ENCODE data around the gene IRF8.

The IRF8 gene

DNA sequence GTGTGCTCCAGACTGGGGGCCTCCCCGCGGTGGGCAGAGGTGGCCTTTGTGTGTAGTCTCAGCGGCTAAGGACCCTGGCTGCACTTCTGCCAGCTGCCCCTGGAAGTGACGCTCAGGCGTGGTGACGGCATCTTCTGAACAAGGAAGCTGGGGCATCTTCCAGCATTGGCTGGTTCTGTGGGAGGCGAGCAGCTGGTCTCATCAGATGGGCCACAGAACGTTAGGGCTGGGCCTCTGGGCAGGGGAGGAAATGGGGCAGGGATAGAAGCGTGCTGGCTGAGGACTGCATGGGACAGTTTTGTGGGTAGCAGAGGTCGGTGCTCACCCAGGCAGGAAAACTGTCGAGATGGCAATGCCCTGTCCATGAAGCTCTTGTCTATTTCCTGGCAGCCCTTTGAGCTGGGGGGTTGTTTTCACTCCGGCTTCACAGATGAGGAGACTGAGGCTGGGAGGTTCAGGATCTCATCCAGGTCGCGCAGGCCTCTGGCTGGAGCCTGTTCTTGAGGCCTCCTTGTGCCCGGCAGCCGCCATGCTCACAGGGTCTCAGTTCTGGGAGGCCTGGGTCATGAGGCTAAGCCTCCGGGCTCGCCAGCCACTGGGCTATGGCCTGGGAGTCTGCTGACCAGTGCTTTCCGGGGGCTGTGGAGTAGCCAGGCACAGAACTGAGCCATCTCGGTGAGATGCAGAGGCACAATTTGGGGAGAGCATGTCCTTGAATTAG, 16.3 kb downstream of the IRF8 start:
- DNase-seq: no peak

DNA sequence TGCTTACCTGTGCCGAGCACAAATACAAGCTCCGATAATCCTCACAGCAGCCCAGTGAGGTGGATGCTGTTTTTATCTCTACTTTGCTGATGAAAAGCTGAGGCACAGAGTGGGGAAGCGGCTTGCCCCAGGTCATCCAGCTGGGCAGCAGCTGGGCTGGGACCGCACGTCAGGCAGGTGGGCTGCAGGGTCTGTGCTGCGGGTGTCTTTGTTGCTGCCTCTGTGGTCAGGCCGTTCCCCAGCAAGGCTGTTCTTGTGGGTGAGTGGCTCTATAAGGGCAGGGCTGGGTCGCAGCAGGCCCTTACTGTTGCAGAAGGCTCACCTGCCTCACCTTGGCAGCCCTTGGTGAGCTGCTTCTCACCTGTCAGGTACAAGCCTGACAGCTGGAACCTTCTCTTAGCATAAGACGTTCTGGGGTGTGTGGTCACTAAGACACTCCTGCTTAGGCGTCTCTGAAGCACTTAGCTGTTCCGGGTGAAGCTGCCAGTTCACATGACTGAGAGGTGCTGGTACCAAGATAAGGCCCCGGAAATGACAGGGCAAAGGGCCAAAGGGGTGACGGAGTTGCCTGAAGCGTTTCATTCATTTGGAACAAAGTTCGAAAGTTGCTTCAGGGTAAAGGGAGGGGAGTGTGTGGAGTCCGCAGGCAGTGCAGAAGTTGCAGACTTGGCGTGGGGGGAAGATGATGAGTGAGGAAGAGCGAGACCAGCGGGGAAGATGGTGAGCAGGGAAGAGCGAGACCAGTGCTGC, 17.4 kb downstream of the IRF8 start:
- no peak for DNase-seq

DNA sequence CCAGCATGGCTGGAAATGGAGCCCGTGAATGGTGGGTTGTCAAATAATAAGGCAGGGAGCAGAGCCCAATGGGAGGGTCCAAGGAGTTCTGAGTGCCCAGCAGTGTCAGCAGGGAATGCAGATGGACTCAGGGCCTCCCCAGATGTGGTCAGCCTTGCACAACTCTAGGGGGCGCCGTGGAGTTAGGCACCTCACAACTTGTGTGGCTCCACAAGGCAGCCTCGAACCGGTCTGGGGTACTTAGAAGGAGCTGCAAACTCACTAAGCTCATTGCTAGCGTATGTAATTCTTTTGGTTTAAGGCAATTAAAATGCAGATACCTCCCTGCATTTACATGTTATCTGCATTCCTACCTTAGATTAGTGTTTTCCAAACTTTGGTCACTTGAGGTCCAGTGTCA, 18.1 kb downstream of the IRF8 start:
- DNase-seq: no peak

GRCh38 chr16:85917959-85918358, 19.0 kb downstream of the IRF8 start:
- no peak for DNase-seq

- no peak for DNase-seq
Measured at GRCh38 chr16:85918436-85918835, 19.5 kb downstream of the IRF8 start.

- DNase-seq: no peak
Measured at GRCh38 chr16:85919271-85920267, 20.6 kb downstream of the IRF8 start.

DNA sequence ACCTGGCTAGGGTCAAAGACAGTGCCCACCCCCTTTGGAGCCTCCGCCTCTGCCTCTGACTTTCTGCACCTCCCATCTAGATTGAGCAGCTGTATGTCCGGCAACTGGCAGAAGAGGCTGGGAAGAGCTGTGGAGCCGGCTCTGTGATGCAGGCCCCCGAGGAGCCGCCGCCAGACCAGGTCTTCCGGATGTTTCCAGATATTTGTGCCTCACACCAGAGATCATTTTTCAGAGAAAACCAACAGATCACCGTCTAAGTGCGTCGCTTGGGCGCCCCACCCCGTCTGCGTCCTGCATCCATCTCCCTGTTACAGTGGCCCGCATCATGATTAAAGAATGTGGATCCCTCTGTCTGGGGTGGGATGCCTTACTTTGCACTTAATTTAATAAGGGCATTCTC, 22.1 kb downstream of the IRF8 start:
- DNase-seq: no peak

DNA sequence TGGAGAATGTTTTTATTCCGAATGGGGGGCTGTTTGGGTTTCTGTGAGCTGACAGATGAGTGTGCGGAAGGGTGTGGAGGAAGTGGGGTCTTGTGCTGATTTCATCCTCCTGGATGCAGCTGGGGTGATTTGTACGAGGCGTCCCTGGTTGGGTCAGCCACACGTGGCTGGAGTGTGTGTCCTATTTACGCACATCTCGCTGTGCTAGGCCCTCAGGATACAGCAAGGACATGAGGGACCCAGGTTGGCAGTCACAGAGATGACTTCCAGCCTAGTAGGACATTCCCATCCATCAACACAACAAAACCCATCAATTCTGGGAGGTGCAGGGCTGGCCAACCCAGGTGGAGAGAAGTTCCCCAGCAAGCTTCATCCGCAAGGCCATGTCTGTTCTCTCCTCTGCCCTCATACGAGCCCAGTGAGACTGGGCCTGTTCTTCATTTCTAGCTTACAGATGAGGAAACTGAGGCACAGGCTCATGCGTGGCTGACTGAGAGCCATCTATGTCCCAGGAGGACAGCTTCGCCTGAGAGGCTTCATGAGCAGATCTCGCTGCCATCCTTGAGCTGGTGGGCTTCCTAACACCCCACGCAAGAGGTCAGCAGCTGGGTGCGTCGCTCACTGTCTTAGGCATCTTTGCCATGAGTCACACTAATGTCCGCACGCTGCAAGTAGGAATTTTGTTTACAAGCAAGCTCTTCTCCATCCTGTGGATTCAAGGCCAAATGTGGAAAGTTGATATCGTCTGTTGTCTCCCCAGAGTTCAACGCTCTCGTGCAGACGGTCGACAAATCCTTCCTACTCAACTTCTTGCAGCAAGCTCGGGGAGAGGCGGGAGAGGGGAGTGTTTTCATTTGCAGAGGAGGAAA, 24.4 kb downstream of the IRF8 start:
- DNase-seq: no peak

- DNase-seq: no peak
Measured at GRCh38 chr16:85924675-85925074, 25.7 kb downstream of the IRF8 start.

- DNase-seq: no peak
Measured at GRCh38 chr16:85926370-85926769, 27.4 kb downstream of the IRF8 start.

GRCh38 chr16:85927371-85927770, 28.4 kb downstream of the IRF8 start:
- no peak for DNase-seq

- DNase-seq: no peak
Measured at GRCh38 chr16:85927959-85928358, 29.0 kb downstream of the IRF8 start.

- DNase-seq: no peak
Measured at GRCh38 chr16:85928401-85928820, 29.4 kb downstream of the IRF8 start.

DNA sequence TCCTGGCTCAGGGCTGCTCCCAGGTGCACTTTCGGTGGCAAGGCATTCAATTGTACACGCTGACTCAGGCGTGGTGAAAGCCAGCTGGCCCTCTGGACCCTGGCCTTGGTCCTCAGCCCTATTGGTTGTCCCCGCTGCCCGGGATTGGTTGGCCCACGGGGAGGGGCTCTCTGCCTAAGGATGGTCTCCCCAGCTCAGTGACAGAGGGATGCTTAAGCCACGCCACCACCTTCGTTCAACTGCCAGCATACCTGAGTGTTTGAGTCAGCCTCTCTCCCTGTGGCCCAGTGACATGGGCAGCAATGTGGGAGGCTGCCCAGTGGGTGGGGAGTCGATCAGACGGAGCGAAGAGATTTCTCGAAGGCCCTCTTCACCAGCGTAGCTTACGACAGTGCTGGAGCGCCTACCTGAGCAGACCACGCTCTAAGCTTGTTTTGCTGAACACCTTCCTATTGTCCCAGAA, 30.3 kb downstream of the IRF8 start:
- DNase-seq: no peak

DNA sequence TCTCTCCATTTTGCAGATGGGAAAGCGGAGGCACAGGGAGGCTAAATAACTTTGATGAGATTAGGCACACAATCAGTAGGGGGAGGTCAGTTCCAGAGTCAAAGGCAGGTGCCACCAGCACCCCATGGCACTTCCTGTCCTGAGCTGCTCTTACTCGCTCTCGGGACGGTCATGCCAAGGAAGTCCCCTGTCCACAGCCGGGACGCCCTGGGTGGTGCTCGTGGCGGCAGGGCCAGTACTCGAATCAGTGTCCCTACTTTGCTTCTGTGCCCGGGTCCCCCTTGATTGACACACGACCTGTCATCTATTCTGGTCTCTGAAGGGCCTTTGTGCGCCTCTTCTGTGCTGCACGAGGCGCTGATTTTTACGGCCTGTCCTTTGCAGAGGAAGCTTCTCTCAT, 31.3 kb downstream of the IRF8 start:
- no peak for DNase-seq

GRCh38 chr16:85931596-85932402, 32.8 kb downstream of the IRF8 start:
- no peak for DNase-seq

DNA sequence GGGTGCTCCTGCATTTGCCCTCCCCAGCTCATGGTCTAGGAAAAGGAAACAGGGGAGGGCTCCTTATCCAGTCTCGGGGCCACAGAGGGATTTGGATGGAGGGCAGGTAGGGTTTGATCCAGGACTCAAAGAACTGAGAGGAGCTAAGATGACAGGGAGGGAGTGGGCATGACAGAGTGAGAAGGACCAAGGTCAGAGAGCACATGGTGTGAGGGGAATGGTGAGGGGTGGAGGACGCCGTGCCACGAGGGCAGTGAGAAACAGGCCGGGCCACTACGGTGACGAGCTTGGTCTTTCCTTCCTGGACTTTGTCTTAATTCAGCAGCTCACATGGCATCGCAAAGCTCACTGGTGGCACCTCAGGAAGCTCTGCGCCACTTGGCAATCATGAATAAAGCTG, 35.2 kb downstream of the IRF8 start:
- no peak for DNase-seq

DNA sequence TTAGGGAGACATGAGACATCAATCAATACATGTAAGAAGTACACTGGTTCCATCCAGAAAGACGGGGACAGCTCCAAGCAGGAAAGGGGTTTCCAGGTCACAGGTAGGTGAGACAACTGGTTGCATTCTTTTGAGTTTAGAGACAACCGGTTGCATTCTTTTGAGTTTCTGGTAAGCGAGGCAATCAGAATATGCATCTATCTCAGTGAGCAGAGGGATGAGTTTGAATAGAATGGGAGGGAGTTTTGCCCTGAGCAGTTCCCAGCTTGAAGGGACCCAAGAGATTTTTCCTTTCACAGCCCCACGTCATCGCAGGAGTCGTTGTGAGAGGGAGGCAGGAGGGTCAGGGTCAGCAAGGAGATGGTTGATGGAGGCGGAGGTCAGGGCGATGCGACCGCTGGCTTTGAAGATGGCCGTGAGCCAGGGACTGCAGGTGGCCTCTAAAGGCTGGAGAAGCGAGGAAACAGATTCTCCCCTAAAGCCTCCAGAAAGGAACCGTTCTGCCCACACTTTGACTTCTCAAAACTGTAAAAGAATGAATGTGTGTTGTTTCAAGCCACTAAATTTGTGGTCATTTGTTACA, 36.5 kb downstream of the IRF8 start:
- no peak for DNase-seq

DNA sequence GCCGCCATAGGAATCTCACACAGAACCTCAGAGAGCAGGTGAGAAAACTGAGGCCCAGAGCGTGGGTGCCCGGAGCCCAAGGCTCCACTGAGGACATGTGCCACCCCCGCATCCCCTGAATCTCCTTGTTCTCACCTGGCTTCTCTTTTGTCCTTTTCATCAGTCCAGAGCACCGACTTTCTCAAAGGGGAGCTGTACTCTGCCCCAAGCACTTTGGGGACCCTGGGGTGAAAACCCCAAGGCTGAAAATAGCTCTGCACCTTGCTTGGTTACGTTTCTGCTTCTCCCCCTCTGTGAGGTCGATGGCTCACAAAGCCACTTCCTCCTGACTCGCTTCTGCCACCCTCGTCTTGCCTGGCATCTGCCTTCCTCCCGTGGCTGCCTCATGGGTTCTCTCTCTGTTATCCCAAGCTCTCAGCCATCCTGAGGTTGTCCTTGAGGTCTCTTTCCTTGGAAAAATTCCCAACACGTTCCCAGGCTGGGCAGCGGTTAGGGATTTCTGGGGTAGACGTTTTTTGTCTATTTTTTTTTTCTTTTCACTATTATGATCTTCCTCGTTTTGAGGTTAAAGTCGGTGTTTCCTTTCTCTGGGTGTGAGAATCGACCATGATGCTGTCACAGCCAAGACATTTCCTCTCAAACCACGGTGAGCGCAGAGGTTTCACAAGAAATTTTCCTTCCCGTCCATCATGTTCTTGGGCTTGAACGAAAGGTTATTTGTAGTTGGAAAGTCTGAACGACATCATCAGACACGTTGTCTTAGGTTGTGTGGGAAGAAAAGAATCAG, 37.2 kb downstream of the IRF8 start:
- DNase-seq: no peak

DNA sequence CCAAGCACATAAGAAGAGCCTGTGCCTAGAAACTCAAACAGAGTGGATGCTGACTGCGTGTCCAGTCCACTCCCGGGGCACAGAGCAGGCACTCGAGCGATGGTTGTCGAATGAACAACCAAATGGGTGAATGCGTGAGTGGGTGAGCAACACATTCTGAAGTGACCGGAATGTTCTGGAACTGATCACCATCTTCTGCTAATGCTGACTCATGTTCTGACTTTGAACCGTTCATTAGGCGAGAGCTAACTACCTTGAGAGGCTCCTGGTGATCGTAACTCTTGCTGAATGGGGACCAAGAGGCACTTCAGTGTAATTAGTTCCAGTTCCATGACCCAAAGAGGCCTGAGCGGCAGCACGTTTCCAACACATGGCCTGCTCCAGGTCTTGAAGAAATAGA, 37.9 kb downstream of the IRF8 start:
- no peak for DNase-seq
